ENCODE measurements around the gene ZNF254. TPM values are rescaled to one million over a fixed set of nuclear protein-coding genes. Genes with fewer than 3 reads are reported as not detected.
"Not testable (repeated sequence)": the region's sequence is repeated elsewhere in the genome, so short reads cannot be mapped to it uniquely, and the experiment has no call there.

ZNF254 gene
- total RNA-seq, 1 donor from 2014 or later: 19.1 TPM

GRCh38 chr19:24071078-24071477, 15.9 kb upstream of the ZNF254 start:
- no peak for DNase-seq (ENCODE audit: extremely low read depth, low read depth, low spot score)

DNA sequence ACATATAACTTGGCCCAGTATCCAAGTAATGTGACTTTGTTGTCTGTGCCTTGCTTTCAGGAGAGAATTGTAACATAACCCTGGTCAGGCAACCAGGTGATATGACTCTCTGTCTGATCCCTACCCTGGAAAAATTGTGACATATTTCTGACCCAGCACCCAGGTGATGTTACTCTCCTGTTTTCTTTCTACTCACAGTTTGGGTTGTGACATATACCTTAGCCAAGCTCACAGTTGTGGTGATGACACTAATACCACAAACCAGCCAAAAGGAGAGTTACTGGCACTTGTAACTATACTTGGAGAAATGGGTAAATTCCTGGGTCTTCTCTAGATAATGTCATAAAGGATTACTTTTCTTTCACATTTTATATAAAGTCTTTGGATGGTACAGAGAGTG, 14.3 kb upstream of the ZNF254 start:
- DNase-seq (ENCODE audit: extremely low read depth, low read depth, low spot score): no peak

DNA sequence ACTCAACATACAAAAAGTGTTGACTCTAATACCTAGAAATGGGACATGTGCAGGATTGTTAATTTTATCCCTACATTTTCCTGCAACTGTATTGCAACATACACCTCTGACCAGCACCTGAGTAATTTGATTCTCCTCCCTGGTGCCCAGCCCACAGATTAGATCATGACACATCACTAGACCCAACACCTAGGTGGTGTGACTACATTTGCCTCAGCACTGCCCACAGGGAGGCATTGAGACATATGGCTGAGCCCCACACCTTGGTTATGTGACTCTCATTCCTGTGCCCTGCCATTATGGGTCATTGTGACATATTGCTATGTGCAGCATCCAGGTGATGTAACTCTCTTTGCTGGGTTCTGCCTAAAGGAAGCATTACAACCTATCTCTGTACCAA, 13.2 kb upstream of the ZNF254 start:
- DNase-seq (ENCODE audit: extremely low read depth, low read depth, low spot score): no peak

DNA sequence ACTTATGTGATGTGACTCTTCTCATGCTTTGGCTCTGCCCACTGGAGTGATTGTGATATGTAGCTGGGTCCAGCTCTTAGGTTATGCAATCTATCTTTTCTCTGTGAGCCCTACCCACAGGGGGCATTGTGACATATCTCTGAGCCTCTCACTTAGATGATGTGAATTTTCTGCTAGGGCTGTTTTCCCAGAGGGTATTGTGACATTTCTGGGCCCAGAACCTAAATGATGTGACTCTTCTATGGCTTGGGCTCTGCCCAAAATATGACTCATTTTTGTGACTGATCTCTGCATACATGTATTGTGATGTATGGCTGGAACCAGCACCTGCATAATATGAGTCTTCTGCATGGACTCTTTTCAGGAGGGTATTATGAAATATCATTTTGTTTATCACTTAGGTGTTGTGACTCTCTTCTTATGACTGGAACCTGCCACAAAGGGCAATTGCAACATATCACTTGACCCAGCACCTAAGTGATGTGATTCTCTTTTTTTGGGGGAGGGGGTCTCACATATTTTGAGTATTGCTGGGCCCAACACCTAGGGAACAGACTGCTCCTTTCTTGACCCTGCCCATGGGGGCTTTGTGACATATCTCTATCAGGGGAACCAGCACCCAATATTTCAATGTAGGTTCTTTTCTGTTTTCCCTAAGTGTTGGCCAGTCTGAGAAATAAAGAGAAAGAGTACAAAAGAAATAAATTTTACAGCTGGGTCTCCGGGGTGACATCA, 12.1 kb upstream of the ZNF254 start:
- DNase-seq (ENCODE audit: extremely low read depth, low read depth, low spot score): no peak

DNA sequence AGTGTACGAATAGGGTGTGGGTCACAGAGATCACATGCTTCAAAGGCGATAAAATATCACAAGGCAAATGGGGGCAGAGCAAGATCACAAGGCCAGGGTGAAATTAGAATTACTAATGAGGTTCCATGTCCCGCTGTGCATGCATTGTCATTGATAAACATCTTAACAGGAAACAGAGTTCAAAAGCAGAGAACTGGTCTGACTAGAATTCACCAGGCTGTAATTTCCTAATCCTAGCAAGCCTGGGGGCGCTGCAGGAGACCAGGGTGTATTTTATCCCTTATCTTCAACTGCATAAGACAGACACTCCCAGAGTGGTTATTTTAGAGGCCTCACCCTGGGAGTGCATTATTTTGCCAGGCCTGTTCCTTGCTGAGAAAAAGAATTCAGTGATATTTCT, 11.5 kb upstream of the ZNF254 start:
- DNase-seq (ENCODE audit: extremely low read depth, low read depth, low spot score): not testable (repeated sequence)

DNA sequence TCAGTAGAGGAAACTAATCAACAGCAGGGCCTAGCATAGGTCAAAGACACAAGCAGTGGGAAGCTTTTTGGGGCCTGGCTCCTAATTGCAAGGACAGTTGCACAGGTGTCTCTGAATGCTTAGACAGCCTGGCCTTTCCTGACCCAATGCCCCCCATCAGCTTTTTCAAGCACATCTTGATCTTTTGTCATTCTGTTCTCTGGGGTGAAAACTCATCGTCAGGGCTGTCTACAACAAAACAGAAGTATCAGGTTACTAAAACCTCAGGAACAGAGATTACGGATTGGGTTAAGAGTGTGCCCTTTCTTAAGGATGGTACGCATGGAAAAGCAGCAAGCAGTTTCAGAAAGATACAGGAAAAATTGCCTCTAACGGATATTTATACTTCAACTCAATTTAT, 8.3 kb upstream of the ZNF254 start:
- DNase-seq (ENCODE audit: extremely low read depth, low read depth, low spot score): no peak

GRCh38 chr19:24081056-24081455, 5.9 kb upstream of the ZNF254 start:
- no peak for DNase-seq (ENCODE audit: extremely low read depth, low read depth, low spot score)

DNA sequence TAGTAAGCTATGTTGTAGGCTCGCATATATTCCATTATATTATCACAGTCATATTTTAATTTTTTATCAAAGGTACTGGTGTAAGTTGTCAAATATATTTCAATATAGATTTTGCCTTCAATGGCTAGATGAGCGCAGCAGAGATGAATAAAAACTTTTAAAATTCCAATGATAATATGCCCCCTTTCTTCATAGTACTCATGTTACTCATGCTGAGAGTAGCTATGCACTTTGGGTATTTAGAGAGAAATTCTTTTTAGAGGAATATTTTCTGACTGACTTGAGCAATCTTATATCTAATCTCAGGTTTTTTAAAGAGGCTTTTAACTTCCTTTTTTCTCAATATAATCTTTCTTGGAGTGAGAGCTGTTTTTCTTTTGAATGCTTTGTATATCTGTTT, 11.4 kb downstream of the ZNF254 start:
- DNase-seq (ENCODE audit: extremely low read depth, low read depth, low spot score): no peak

GRCh38 chr19:24099829-24100228, 12.8 kb downstream of the ZNF254 start:
- DNase-seq (ENCODE audit: extremely low read depth, low read depth, low spot score): no peak

DNA sequence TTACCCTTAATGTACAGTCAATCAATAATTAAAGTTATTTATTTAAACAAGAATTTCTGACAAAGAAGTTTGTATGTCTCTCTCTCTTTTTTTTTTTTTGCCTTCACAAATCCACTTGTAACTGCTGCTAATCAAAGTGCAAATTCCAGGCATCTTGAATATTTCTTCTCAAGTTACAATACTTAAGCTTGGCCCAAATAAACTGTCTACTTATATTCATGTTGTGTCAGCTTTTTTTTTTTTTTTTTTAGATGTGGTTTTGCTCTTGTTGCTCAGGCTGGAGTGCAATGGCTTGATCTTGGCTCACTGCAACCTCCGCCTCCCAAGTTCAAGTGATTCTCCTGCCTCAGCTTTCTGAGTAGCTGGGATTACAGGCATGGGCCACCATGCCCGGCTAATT, 13.6 kb downstream of the ZNF254 start:
- not testable (repeated sequence) for DNase-seq (ENCODE audit: extremely low read depth, low read depth, low spot score)

DNA sequence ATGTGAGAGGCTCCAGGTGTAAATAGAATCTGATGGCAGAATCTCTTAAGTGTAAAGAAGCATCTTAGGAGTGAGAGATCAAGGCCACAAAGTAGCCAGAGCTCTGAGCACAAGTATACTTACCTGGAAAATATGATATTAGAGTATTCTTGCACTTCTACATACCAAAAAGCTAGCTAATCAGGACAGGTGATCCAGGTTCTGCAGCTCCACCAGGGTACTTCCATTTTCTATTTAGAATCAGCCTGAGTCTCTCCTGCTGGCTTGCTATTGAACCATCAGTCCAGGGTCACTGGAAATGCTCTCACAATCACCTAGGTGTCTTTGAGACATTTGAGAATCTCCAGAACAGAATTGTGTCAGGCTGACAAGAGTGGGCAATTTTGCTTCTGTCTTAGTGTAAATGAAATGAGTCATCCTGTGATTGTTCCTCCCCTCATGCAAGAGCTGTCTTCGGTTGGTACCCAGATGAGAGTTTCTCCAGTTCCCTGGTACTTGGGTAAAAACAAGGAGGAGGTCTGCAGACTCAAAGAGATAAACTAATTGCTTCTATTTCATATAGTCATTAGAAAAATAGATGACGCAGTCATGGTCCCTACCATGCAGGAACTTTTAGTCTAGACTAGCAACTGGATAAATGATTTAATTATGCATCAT, 14.6 kb downstream of the ZNF254 start:
- DNase-seq (ENCODE audit: extremely low read depth, low read depth, low spot score): no peak

GRCh38 chr19:24127601-24128000, 40.6 kb downstream of the ZNF254 start:
- DNase-seq (ENCODE audit: extremely low read depth, low read depth, low spot score): no peak

DNA sequence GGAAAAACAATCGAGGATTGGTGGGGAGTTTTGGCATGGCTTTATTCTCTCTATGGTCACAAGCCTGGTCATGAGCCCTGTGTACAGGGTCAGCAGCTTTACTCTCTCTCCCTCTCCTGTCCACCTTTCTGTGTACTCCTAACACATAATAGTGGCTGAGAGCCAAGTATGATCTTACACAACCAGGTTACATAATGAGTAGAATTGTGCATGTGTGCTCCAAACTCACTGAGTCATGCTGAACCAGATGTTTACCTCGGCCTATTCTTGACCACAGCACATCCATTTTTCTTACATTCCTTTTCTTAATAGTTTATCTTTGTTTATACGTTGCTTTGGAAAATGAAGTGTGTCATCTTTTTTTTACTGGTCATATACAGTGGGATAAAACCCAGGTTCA, 53.1 kb downstream of the ZNF254 start:
- no peak for DNase-seq (ENCODE audit: extremely low read depth, low read depth, low spot score)

GRCh38 chr19:24140591-24140990, 53.6 kb downstream of the ZNF254 start:
- DNase-seq (ENCODE audit: extremely low read depth, low read depth, low spot score): no peak

- no peak for DNase-seq (ENCODE audit: extremely low read depth, low read depth, low spot score)
Measured at GRCh38 chr19:24141612-24142011, 54.6 kb downstream of the ZNF254 start.

DNA sequence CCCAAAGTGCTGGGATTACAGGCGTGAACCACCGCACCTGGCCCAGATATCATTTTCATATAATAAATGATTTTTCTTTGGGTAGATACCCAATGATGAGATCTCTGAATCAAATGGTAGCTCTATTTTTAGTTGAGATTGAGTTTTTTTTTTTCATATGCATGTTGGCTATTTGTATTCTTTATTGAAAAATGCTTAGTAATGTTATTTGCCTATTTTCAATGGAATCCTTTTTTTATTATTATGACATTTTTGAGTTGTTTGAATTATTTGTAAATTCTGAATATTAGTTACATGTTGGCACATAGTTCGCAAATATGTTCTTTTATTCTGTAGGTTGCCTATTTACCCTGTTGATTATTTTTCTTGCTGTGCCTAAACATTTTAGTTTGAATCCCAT, 55.8 kb downstream of the ZNF254 start:
- DNase-seq (ENCODE audit: extremely low read depth, low read depth, low spot score): no peak

DNA sequence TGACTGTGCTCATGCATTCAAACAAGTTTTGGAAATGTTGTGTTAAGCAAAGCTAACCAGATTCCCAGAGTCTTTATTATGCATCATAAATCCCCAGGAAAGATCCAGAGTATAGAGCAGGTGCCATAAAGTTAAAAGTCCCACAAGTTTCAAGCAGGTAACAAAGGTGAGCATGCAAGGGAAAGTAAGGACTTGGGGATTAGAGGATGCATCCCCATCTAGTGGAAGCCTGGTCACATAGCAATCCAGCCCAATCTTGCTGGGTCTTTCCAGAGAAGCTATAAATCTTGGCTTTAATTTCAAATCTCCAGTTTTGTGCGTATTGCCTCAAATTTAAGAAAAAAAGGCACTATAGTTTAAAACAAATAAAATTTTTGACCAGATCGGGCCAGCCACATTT, 72.7 kb downstream of the ZNF254 start:
- no peak for DNase-seq (ENCODE audit: extremely low read depth, low read depth, low spot score)

GRCh38 chr19:24166055-24166454, 79.1 kb downstream of the ZNF254 start:
- no peak for DNase-seq (ENCODE audit: extremely low read depth, low read depth, low spot score)

GRCh38 chr19:24173882-24174281, 86.9 kb downstream of the ZNF254 start:
- DNase-seq (ENCODE audit: extremely low read depth, low read depth, low spot score): no peak

DNA sequence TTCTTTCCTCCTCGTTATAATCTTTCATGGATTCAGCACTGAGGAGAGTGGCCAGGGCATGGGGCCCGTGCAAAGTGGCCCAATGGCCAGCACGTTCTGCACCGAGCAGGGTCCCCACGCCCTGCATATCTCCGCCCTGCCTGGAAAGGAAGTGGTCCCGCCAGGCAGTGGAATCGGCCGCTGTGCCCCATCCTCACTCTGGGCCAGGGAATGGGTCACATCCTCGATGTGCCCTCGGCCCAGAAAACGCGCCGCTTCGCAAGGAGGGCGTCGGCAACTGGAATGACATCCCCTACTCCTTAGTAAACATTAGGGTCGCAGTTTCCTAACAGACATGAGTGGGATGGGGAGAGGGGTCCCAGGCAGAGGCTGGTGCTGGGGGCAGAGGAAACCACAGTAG, 90.7 kb downstream of the ZNF254 start:
- DNase-seq (ENCODE audit: extremely low read depth, low read depth, low spot score): no peak

DNA sequence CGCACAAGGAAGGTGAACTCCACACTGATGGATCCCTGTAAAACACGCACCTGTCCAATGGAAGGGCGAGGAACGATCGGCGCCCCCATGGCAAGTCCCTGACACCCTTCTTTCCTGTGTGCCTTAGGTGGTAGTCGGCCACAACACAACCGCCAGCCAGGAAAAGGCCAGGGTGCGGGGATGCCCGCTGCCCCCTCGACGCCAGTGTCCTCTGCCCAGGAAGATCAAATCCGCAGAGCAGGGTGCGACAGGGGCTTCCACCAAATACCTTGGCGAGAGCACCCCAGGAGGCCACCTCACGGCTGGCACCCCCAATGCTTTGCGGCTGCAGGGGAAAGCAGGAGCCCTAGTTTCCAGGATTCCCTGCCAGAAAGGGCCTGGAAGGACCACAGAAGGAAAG, 91.2 kb downstream of the ZNF254 start:
- DNase-seq (ENCODE audit: extremely low read depth, low read depth, low spot score): no peak

All from glomerular endothelial cell (primary cell).